ENCODE data around the gene PPRC1. TPM values are rescaled to one million over a fixed set of nuclear protein-coding genes. Genes with fewer than 3 reads are reported as not detected.
A peak's percentile ranks its signal among the peaks of the same experiment; 100 is the strongest.

PPRC1 gene
- total RNA-seq (10 to 100 TPM; 38.9 to 39.8 TPM), polyA plus RNA-seq (10 to 100 TPM in 1 of 2 donors, 1 to 10 TPM in 1; 6.4 to 20.3 TPM)

- Histone ChIP-seq H3K9me3 (ENCODE audit: control insufficient read depth in 1 of 2, low read length in 2 of 2) (no peaks in the 10 kb centered on the region), H3K36me3 (ENCODE audit: insufficient read depth, low read length) (peaks cover 1% of the 10 kb centered on the region), H3K4me1 (ENCODE audit: insufficient read depth, low read length) (peaks cover 38% of the 10 kb centered on the region), H3K27ac (ENCODE audit: low read depth, low read length) (peak within 1 kb of the TSS; percentile 88), H3K4me3 (ENCODE audit: low read length in 2 of 2) (peak within 1 kb of the TSS; percentile 55 to 61), H3K27me3 (ENCODE audit: insufficient read depth, low read length) (no peaks in the 10 kb centered on the region)
- no peaks in the 10 kb centered on the region for H3K27me3 Mint-ChIP-seq
- peaks cover 0 to 24% of the 10 kb centered on the region in 2 donors for H3K36me3 Mint-ChIP-seq
- peaks cover 27 to 50% (median 38%) of the 10 kb centered on the region in 4 donors for H3K4me1 Mint-ChIP-seq
- peaks cover 0 to 2% (median 0%) of the 10 kb centered on the region in 8 donors for H3K9me3 Mint-ChIP-seq
- ChIA-PET POLR2A (ENCODE audit: partially characterized antibody) (interaction anchor here (0.8 to 3.2 kb wide), 9 partner anchors 11 to 314 kb away, joined by 3 to 24 read pairs (median 6); partner anchors contain the start of genes LDB1, NOLC1 and OGA), CTCF (ENCODE audit: partially characterized antibody) (interaction anchor here (0.6 to 2.1 kb wide), 14 partner anchors 9 to 581 kb away, joined by 3 to 17 read pairs (median 6); partner anchors contain the start of genes CUEDC2, ELOVL3 and NOLC1)
- DNase-seq, result peak; percentile 97 to 99 (median 97)
- peak within 1 kb of the TSS; percentile 93 to 99 (median 96) for H3K27ac Mint-ChIP-seq
- intact Hi-C loops (cut with micrococcal nuclease), result loop anchor here (1.0 to 5.0 kb wide), 12 partner anchors 12 to 510 kb away; partner anchors contain the start of genes ACTR1A, ARMH3, ELOVL3 and GBF1
- H3K4me3 Mint-ChIP-seq, result peak within 1 kb of the TSS; percentile 92 to 99 (median 96)
These were observed at the start of gene PPRC1 for GRCh38 chr10:102132563-102133372. Gene PPRC1, plus strand, starts transcription at chr10:102133040. Its CDS starts 29 bp downstream, at chr10:102133069.

- DNase-seq, result no peak
- H3K27me3 ChIP-seq (ENCODE audit: insufficient read depth, low read length), result no peaks in the 10 kb centered on the region
- H3K4me1 ChIP-seq (ENCODE audit: insufficient read depth, low read length), result no peaks in the 10 kb centered on the region
- no peak overlapping the region for H3K27ac Mint-ChIP-seq
- H3K4me3 ChIP-seq (ENCODE audit: low read length in 2 of 2), result no peak overlapping the region
- ChIA-PET POLR2A (ENCODE audit: partially characterized antibody) (interaction anchor here (1.0 kb wide), 1 partner anchor 14 kb away, joined by 3 read pairs; no protein-coding TSS in a partner anchor), CTCF (ENCODE audit: partially characterized antibody) (interaction anchor here (0.6 to 1.4 kb wide), 6 partner anchors 11 to 242 kb away, joined by 3 to 8 read pairs (median 4); partner anchors contain the start of gene PPRC1)
- no peaks in the 10 kb centered on the region for H3K36me3 Mint-ChIP-seq
- no peaks in the 10 kb centered on the region for H3K9me3 ChIP-seq (ENCODE audit: control insufficient read depth in 1 of 2, low read length in 2 of 2)
- H3K4me3 Mint-ChIP-seq, result no peak overlapping the region
- H3K27me3 Mint-ChIP-seq, result no peaks in the 10 kb centered on the region
- no peaks in the 10 kb centered on the region for H3K9me3 Mint-ChIP-seq
- H3K27ac ChIP-seq (ENCODE audit: low read depth, low read length), result no peak overlapping the region
- H3K36me3 ChIP-seq (ENCODE audit: insufficient read depth, low read length), result no peaks in the 10 kb centered on the region
- intact Hi-C loops (cut with micrococcal nuclease), result no loop called here
- no peaks in the 10 kb centered on the region for H3K4me1 Mint-ChIP-seq
These were observed 49.3 kb upstream of the PPRC1 start for GRCh38 chr10:102083541-102083940.

- H3K4me3 ChIP-seq (ENCODE audit: low read length in 2 of 2), result no peak overlapping the region
- H3K36me3 ChIP-seq (ENCODE audit: insufficient read depth, low read length), result no peaks in the 10 kb centered on the region
- H3K9me3 ChIP-seq (ENCODE audit: control insufficient read depth in 1 of 2, low read length in 2 of 2), result no peaks in the 10 kb centered on the region
- Mint-ChIP-seq H3K27ac (no peak overlapping the region), H3K27me3 (no peaks in the 10 kb centered on the region), H3K9me3 (no peaks in the 10 kb centered on the region), H3K36me3 (peaks cover under 1 to 2% of the 10 kb centered on the region in 2 donors), H3K4me3 (no peak overlapping the region), H3K4me1 (no peaks in the 10 kb centered on the region)
- intact Hi-C loops (cut with micrococcal nuclease), result no loop called here
- POLR2A ChIA-PET (ENCODE audit: partially characterized antibody), result no interaction called here
- H3K27ac ChIP-seq (ENCODE audit: low read depth, low read length), result no peak overlapping the region
- DNase-seq, result no peak
- H3K4me1 ChIP-seq (ENCODE audit: insufficient read depth, low read length), result no peaks in the 10 kb centered on the region
- H3K27me3 ChIP-seq (ENCODE audit: insufficient read depth, low read length), result no peaks in the 10 kb centered on the region
- CTCF ChIA-PET (ENCODE audit: partially characterized antibody), result interaction anchor here (3.2 kb wide), 1 partner anchor 13 kb away, joined by 11 read pairs; no protein-coding TSS in a partner anchor
These were observed 47.5 kb upstream of the PPRC1 start for GRCh38 chr10:102085336-102085735.

- H3K36me3 Mint-ChIP-seq, result peaks cover 6% of the 10 kb centered on the region in 2 donors
- Histone ChIP-seq H3K4me1 (ENCODE audit: insufficient read depth, low read length) (no peaks in the 10 kb centered on the region), H3K27me3 (ENCODE audit: insufficient read depth, low read length) (no peaks in the 10 kb centered on the region), H3K4me3 (ENCODE audit: low read length in 2 of 2) (no peak overlapping the region), H3K9me3 (ENCODE audit: control insufficient read depth in 1 of 2, low read length in 2 of 2) (no peaks in the 10 kb centered on the region), H3K27ac (ENCODE audit: low read depth, low read length) (no peak overlapping the region), H3K36me3 (ENCODE audit: insufficient read depth, low read length) (no peaks in the 10 kb centered on the region)
- ChIA-PET POLR2A (ENCODE audit: partially characterized antibody) (interaction anchor here (1.0 kb wide), 1 partner anchor 18 kb away, joined by 3 read pairs; no protein-coding TSS in a partner anchor), CTCF (ENCODE audit: partially characterized antibody) (interaction anchor here (3.2 kb wide), 1 partner anchor 13 kb away, joined by 11 read pairs; no protein-coding TSS in a partner anchor)
- H3K4me3 Mint-ChIP-seq, result no peak overlapping the region
- H3K27me3 Mint-ChIP-seq, result no peaks in the 10 kb centered on the region
- no peaks in the 10 kb centered on the region for H3K4me1 Mint-ChIP-seq
- DNase-seq, result no peak
- intact Hi-C loops (cut with micrococcal nuclease), result no loop called here
- H3K27ac Mint-ChIP-seq, result no peak overlapping the region
- no peaks in the 10 kb centered on the region for H3K9me3 Mint-ChIP-seq
These were observed 46.6 kb upstream of the PPRC1 start for GRCh38 chr10:102086196-102086595.

GRCh38 chr10:102090772-102091171, 42.1 kb upstream of the PPRC1 start:
- Mint-ChIP-seq H3K36me3 (peaks cover 8 to 10% of the 10 kb centered on the region in 2 donors), H3K9me3 (no peaks in the 10 kb centered on the region), H3K27me3 (no peaks in the 10 kb centered on the region), H3K4me3 (no peak overlapping the region), H3K27ac (peak overlapping the region in 3 of 7 donors; percentile 3 to 75 (median 9)), H3K4me1 (peaks cover 0 to 2% (median 0%) of the 10 kb centered on the region in 4 donors)
- no peaks in the 10 kb centered on the region for H3K27me3 ChIP-seq (ENCODE audit: insufficient read depth, low read length)
- H3K4me3 ChIP-seq (ENCODE audit: low read length in 2 of 2), result no peak overlapping the region
- H3K4me1 ChIP-seq (ENCODE audit: insufficient read depth, low read length), result no peaks in the 10 kb centered on the region
- H3K36me3 ChIP-seq (ENCODE audit: insufficient read depth, low read length), result no peaks in the 10 kb centered on the region
- no peak overlapping the region for H3K27ac ChIP-seq (ENCODE audit: low read depth, low read length)
- H3K9me3 ChIP-seq (ENCODE audit: control insufficient read depth in 1 of 2, low read length in 2 of 2), result no peaks in the 10 kb centered on the region
- CTCF ChIA-PET (ENCODE audit: partially characterized antibody), result no interaction called here
- DNase-seq, result no peak
- intact Hi-C loops (cut with micrococcal nuclease), result no loop called here
- POLR2A ChIA-PET (ENCODE audit: partially characterized antibody), result no interaction called here

GRCh38 chr10:102096449-102096848, 36.4 kb upstream of the PPRC1 start:
- peaks cover 0 to 2% (median 0%) of the 10 kb centered on the region in 4 donors for H3K4me1 Mint-ChIP-seq
- H3K27me3 Mint-ChIP-seq, result no peaks in the 10 kb centered on the region

GRCh38 chr10:102101152-102101551, 31.7 kb upstream of the PPRC1 start:
- intact Hi-C loops (cut with micrococcal nuclease), result no loop called here
- H3K9me3 Mint-ChIP-seq, result no peaks in the 10 kb centered on the region
- no peak overlapping the region for H3K27ac Mint-ChIP-seq
- Histone ChIP-seq H3K9me3 (ENCODE audit: control insufficient read depth in 1 of 2, low read length in 2 of 2) (no peaks in the 10 kb centered on the region), H3K4me1 (ENCODE audit: insufficient read depth, low read length) (peaks cover 16% of the 10 kb centered on the region), H3K4me3 (ENCODE audit: low read length in 2 of 2) (no peak overlapping the region), H3K27me3 (ENCODE audit: insufficient read depth, low read length) (no peaks in the 10 kb centered on the region), H3K36me3 (ENCODE audit: insufficient read depth, low read length) (no peaks in the 10 kb centered on the region), H3K27ac (ENCODE audit: low read depth, low read length) (no peak overlapping the region)
- H3K36me3 Mint-ChIP-seq, result peaks cover 0 to 25% of the 10 kb centered on the region in 2 donors
- CTCF ChIA-PET (ENCODE audit: partially characterized antibody), result interaction anchor here (0.7 to 4.0 kb wide), 5 partner anchors 12 to 260 kb away, joined by 4 to 24 read pairs (median 5); no protein-coding TSS in a partner anchor
- no peak for DNase-seq
- no peak overlapping the region for H3K4me3 Mint-ChIP-seq
- H3K4me1 Mint-ChIP-seq, result peaks cover 10 to 18% (median 12%) of the 10 kb centered on the region in 4 donors
- H3K27me3 Mint-ChIP-seq, result no peaks in the 10 kb centered on the region
- POLR2A ChIA-PET (ENCODE audit: partially characterized antibody), result interaction anchor here (1.4 kb wide), 1 partner anchor 10 kb away, joined by 3 read pairs; no protein-coding TSS in a partner anchor

More at GRCh38 chr10:102096449-102096848, 36.4 kb upstream of the PPRC1 start:
- intact Hi-C loops (cut with micrococcal nuclease), result no loop called here
- no peaks in the 10 kb centered on the region for H3K9me3 ChIP-seq (ENCODE audit: control insufficient read depth in 1 of 2, low read length in 2 of 2)
- no peak overlapping the region for H3K27ac ChIP-seq (ENCODE audit: low read depth, low read length)
- no peak overlapping the region for H3K4me3 Mint-ChIP-seq
- H3K9me3 Mint-ChIP-seq, result no peaks in the 10 kb centered on the region
- POLR2A ChIA-PET (ENCODE audit: partially characterized antibody), result no interaction called here
- no peaks in the 10 kb centered on the region for H3K27me3 ChIP-seq (ENCODE audit: insufficient read depth, low read length)
- H3K4me3 ChIP-seq (ENCODE audit: low read length in 2 of 2), result no peak overlapping the region
- DNase-seq, result no peak
- no peak overlapping the region for H3K27ac Mint-ChIP-seq
- CTCF ChIA-PET (ENCODE audit: partially characterized antibody), result no interaction called here
- H3K36me3 Mint-ChIP-seq, result peaks cover 4 to 13% of the 10 kb centered on the region in 2 donors
- H3K36me3 ChIP-seq (ENCODE audit: insufficient read depth, low read length), result no peaks in the 10 kb centered on the region
- no peaks in the 10 kb centered on the region for H3K4me1 ChIP-seq (ENCODE audit: insufficient read depth, low read length)

All from CD4-positive, alpha-beta memory T cell (primary cell).